Measurements from ENCODE around the gene PRMT1. TPM values are rescaled to one million over a fixed set of nuclear protein-coding genes. Genes with fewer than 3 reads are reported as not detected.

The PRMT1 gene
- total RNA-seq, 1 donor from 2014 or later = 186 TPM

- intact Hi-C loops (cut with micrococcal nuclease) = loop anchor here (10.0 kb wide), 1 partner anchor 1491 kb away; the partner anchor contains the start of genes LIG1 and ZSWIM9
These were observed 11.0 kb upstream of the PRMT1 start for GRCh38 chr19:49666120-49666444.

GRCh38 chr19:49667473-49667872 is 9.6 kb upstream of the PRMT1 start:
- intact Hi-C loops (cut with micrococcal nuclease) = loop anchor here (10.0 kb wide), 1 partner anchor 1493 kb away; the partner anchor contains the start of genes LIG1 and ZSWIM9

- intact Hi-C loops (cut with micrococcal nuclease) = loop anchor here (10.0 kb wide), 1 partner anchor 1495 kb away; the partner anchor contains the start of genes LIG1 and ZSWIM9
These were observed 7.6 kb upstream of the PRMT1 start for GRCh38 chr19:49669516-49669915.

- intact Hi-C loops (cut with micrococcal nuclease) = no loop called here
These were observed 4.7 kb upstream of the PRMT1 start for GRCh38 chr19:49672131-49672919.

GRCh38 chr19:49676136-49676783 is 811 bp upstream of the PRMT1 start:
- intact Hi-C loops (cut with micrococcal nuclease) = loop anchor here (1.0 to 5.0 kb wide), 9 partner anchors 11 to 344 kb away; partner anchors contain the start of genes AKT1S1, BCL2L12, FUZ and IRF3

- intact Hi-C loops (cut with micrococcal nuclease) = loop anchor here (1.0 to 5.0 kb wide), 9 partner anchors 12 to 345 kb away; partner anchors contain the start of genes AKT1S1, BCL2L12, FUZ and IRF3
These were observed 264 bp upstream of the PRMT1 start for GRCh38 chr19:49676784-49677230.

GRCh38 chr19:49677901-49678674 is 1.0 kb downstream of the PRMT1 start:
- intact Hi-C loops (cut with micrococcal nuclease) = loop anchor here (1.0 to 5.0 kb wide), 8 partner anchors 88 to 346 kb away; partner anchors contain the start of genes ALDH16A1 and FLT3LG

GRCh38 chr19:49678985-49679770 is 2.1 kb downstream of the PRMT1 start:
- intact Hi-C loops (cut with micrococcal nuclease) = loop anchor here (1.0 to 5.0 kb wide), 7 partner anchors 87 to 347 kb away; partner anchors contain the start of genes ALDH16A1 and FLT3LG

- intact Hi-C loops (cut with micrococcal nuclease) = loop anchor here (1.0 to 5.0 kb wide), 4 partner anchors 90 to 348 kb away; no protein-coding TSS in a partner anchor
These were observed 2.8 kb downstream of the PRMT1 start for GRCh38 chr19:49679771-49680413.

GRCh38 chr19:49680421-49681351 is 3.6 kb downstream of the PRMT1 start:
- intact Hi-C loops (cut with micrococcal nuclease) = loop anchor here (1.0 kb wide), 2 partner anchors 90 to 288 kb away; no protein-coding TSS in a partner anchor

GRCh38 chr19:49681830-49682229 is 4.8 kb downstream of the PRMT1 start:
- intact Hi-C loops (cut with micrococcal nuclease) = no loop called here

- intact Hi-C loops (cut with micrococcal nuclease) = no loop called here
These were observed 5.2 kb downstream of the PRMT1 start for GRCh38 chr19:49682274-49682673.

GRCh38 chr19:49683814-49684250 is 6.8 kb downstream of the PRMT1 start:
- intact Hi-C loops (cut with micrococcal nuclease) = no loop called here

- intact Hi-C loops (cut with micrococcal nuclease) = no loop called here
These were observed 7.3 kb downstream of the PRMT1 start for GRCh38 chr19:49684251-49684982.

GRCh38 chr19:49684983-49685553 is 8.0 kb downstream of the PRMT1 start:
- intact Hi-C loops (cut with micrococcal nuclease) = no loop called here

- intact Hi-C loops (cut with micrococcal nuclease) = no loop called here
These were observed 8.8 kb downstream of the PRMT1 start for GRCh38 chr19:49685845-49686332.

- intact Hi-C loops (cut with micrococcal nuclease) = no loop called here
These were observed 9.5 kb downstream of the PRMT1 start for GRCh38 chr19:49686503-49687088.

Data from T-helper 1 cell treated with Interleukin-12 subunit alpha and Interleukin-12 subunit beta and Interleukin-4 antibody, amounts not matched to agents 30 ng/mL and 1 ng/mL, for 36 hours (primary cell).